Occipital lobe (tissue), 3 donors: ENCODE data around the gene TRIM64C. TPM values are rescaled to one million over a fixed set of nuclear protein-coding genes. Genes with fewer than 3 reads are reported as not detected.
"Not testable (repeated sequence)": the region's sequence is repeated elsewhere in the genome, so short reads cannot be mapped to it uniquely, and the experiment has no call there.

Source experiments
- DNase-seq: peaks from one replicate; lab custom pipeline; 2025; lab: John Stamatoyannopoulos, UW
- small RNA-seq: library from RNA; depleted of rRNA; stranded (forward); fragments of <200 nt; gene quantifications from one replicate; pipeline ENCODE3, GENCODE V24; 2014
- total RNA-seq: library from RNA; depleted of rRNA; stranded (reverse); fragments of >200 nt; gene quantifications from one replicate; pipeline ENCODE4 v1.2.3, GENCODE V29; 2014

The TRIM64C gene, protein sequence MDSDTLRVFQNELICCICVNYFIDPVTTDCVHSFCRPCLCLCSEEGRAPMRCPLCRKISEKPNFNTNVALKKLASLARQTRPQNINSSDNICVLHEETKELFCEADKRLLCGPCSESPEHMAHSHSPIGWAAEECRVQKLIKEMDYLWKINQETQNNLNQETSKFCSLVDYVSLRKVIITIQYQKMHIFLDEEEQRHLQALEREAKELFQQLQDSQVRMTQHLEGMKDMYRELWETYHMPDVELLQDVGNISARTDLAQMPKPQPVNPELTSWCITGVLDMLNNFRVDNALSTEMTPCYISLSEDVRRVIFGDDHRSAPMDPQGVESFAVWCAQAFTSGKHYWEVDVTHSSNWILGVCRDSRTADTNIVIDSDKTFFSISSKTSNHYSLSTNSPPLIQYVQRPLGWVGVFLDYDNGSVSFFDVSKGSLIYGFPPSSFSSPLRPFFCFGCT
- not detected for total RNA-seq

DNA sequence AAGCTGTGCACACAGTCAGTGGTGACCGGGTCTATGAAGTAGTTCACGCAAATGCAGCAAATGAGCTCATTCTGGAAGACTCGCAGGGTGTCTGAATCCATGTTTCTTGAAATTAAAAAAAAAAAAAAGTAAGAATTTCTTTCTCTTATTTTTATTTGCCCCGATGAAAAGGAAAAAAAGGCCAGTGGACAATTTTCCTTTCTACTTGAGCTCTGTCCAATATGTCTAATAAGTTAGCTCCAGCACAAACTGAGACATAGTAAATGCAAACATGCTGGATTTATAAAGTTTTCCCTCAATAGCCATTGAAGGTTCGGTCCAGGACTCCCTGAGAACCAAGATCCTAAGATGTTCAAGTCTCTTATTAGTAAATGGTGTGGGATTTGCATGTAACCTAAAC is at the start of gene TRIM64C:
Gene TRIM64C, minus strand, starts transcription at position 101 of the 400 bp plus-strand sequence. Its CDS starts 0 bp downstream, at position 101.
- DNase-seq: not testable (repeated sequence)

DNA sequence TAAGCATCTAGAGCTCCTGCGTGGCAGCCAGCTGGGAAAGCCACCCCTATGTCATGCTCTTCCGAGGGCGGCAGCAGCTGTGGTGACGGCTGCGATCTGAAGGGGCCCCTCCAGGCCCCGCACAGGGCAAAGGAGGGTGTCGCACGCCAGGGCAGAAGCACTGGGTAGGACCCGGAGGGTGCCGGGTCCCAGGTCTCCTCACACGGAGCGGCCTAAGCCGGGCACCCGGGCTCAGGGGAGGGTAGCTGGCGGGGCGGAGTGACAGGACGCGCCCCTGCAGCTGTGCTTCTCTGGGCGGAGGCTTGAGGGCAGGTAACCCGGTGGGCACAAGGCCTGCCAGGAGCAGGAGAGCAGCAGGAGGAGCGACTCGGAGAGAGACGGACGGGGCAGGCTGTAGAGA is 43.4 kb upstream of the TRIM64C start:
- DNase-seq: not testable (repeated sequence)

DNA sequence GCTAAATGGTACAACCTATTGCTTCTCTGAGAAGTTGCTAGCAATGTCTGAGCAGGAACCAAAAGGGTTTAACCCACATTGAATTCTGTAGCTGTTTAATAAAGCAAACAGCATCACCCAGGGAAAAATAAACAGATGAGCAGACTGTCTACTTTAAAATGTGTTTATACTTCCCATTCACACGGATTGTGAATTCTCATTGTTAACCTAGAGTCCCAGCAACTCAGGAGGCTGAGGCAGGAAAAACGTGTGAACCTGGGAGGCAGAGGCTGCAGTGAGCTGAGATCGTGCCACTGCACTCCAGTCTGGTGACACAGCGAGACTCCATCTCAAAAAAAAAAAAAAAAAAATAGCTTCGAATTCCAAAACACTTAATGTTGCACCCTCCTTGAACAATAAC is 11.0 kb upstream of the TRIM64C start:
- not testable (repeated sequence) for DNase-seq

DNA sequence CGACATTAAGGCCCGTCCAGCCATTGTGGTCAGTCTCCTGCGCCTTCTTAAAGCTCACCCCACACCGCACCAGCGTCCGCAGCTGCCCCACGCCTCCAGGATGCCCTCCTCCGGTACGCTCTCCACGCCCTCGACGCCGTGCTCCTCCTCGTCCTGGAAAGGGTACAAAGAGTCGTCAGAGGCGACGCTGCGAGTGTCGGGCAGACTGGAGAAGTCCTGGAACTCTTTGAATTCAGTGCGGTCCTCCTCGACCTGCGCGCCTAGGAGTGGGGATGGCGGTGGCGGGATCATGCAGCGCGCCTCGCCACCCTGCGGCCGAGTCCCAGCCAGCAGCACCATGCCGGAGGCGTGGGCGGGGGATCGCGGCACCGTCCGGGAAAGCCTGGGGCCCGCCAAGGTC is 9.1 kb downstream of the TRIM64C start:
- DNase-seq: not testable (repeated sequence)

DNA sequence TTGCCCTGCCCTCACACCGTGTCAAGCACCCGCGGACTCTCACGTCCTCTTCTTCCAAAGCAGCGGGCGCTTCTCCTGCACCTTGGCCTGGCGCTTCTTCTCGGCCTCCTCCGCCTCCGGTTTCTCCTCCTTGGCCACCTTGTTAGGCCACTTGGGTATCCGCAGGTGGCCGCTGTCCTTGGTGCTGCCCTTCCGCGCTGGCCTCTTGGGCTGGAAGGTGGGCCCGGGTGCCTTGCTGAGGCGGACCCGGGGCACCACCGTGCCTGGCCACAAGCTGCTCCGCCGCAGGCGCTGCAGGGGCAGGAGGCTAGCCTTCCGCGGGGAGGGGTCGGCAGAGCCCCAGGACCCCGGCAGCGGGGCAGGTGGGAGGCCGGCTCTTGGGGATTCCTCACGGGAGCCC is 10.7 kb downstream of the TRIM64C start:
- DNase-seq: not testable (repeated sequence)

DNA sequence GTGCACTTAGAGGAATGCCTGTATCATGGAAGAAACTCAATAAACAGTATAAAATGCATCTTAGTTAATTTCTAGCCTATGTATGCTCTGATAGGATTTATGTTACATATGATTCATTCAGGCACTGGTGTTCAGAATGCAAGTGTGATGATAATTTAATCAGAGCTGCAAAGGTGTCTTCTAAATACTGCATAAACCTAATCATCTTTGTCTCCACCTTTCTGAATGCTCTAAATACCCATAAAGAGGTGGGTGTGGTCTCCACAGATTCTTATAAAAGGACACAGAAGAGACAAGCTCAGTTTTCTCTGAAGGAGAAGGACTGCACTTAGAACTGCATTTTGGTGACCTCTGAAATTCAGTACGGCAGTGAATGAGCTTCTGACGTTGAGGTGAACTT is 30.4 kb downstream of the TRIM64C start, which contains the start of gene TRIM49B:
Gene TRIM49B, plus strand, starts transcription at position 301 of the 400 bp plus-strand sequence. CDS start 2,777 bp downstream, outside the sequence.
- DNase-seq: not testable (repeated sequence)

Small RNAs within 50 kb of the gene (small RNA-seq; reads per million reads assigned to genes)
- not detected for gene AC084851.1

Other genes starting within 250 kb of the TRIM64C start
- not detected for gene TRIM51G, start 75.2 kb downstream of the TRIM64C start, total RNA-seq
- not detected for gene TRIM49B, start 30.3 kb downstream of the TRIM64C start, total RNA-seq
- 3.6 TPM for gene FOLH1, start 149.5 kb upstream of the TRIM64C start, total RNA-seq